Activated CD4-positive, CD25-positive, alpha-beta regulatory T cell treated with anti-CD3 and anti-CD28 coated beads, Interleukin-2, amount 50 U/mL, for 24 hours (primary cell): ENCODE measurements around the gene GCDH.
"Not testable (repeated sequence)": the region's sequence is repeated elsewhere in the genome, so short reads cannot be mapped to it uniquely, and the experiment has no call there.

ENCODE experiments used
- ATAC-seq, 2 donors: fragments of 150-1000 bp; cut with Tn5 transposase; one replicate each; pipeline ENCODE4 v1.10.0; 2021; ENCODE audit warnings: mild to moderate bottlenecking in 1 of 2, moderate library complexity in 1 of 2

Gene GCDH

DNA sequence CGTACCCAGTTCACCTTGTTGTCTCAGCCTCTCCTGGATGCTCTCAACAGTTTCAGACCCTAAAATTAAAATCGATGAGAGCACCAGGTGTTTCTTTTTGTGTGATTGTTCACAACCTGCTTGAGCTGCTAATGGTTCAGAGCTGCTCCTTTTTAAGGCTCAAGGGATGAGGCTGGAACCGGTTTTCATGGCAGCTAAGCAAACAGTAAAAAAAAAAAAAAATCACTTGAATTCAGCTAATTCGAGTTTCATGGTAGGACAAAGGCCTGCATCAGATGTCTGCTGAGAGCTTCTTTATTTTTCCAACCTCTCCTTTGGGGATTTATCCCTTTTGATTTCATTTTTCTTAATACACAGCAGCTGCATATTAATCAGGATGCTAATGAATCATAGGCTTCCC lies 21.6 kb downstream of the GCDH start:
- ATAC-seq, result no peak

DNA sequence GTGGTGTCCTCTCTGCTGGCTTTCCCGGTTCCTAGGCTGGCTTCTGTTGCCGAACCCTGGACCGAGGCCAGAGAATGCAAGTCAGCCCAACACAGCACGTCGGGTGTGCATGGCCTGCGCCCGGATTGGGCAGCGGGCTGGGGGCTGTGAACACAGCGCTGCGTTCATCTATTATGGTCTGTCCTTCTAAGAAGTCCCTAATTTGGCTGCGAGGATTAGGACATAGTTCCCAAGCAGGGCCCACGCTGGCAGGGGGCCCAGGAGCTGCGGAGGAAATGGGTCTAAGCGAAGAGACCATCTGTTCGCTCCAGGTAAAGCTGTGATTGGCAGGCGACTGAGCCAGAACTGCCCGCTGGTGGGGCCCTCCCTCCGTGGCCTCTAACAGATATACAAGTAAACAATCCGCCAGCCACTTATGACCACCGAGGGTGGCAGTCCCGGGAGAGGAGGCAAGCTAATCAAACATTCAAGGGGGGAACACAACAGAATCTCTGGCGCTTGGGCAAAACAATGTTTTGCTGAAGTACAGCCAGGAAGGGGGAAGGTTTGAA lies 22.1 kb downstream of the GCDH start:
- no peak for ATAC-seq

DNA sequence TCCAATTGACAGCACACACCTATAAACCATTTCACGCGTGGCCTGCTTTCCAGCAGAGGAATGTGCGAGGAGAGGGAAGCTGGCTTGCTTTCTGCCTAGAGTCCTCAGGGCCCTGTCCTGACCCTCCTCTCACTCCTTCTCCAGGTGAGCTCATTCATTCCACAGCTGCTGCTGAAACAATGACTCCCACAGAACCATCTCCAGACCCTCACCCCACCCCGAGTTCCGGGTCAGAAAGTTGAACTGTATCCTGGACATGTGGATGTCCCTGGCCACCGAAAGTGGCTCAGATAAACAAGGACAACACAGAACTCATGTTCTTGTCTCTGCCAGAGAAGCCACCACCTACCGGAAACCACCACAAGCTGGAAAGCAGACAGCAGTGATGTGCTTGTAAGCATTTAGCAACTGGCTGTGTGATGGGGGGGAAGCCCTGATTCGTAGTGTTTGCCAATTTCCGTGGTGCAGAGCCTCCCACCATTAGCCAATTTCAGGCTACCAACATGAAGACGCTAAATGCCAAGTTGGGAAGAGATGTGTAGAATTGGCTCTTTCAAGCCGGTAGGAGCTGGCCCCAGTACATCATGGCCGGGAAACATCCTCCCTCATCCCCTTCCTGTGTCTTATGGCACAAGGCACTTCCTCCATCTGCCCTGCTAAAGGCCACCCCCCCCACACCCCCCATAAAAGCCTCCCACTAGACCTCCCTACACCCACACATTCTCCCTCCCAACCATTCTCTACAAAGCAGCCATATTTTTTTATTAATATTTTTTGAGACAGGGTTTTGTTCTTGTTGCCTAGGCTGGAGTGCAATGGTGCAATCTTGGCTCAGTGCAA lies 23.1 kb downstream of the GCDH start:
- peak; percentile 38 to 41 for ATAC-seq

DNA sequence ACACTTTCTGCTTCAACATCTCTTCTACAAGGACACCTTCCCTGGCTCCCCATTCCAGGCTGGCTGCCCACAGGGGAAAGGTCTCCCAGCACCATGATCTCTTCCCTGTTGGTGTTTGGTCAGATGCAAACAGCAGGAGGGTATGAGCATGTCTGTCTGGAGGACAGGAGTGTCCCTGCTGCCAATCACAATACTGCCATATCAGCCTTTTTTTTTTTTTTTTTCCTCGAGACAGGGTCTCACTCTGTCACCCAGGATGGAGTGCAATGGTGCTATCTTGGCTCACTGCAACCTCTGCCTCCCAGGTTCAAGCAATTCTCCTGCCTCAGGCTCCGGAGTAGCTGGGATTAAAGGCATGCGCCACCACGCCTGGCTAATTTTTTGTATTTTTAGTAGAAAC lies 24.9 kb downstream of the GCDH start:
- ATAC-seq, result not testable (repeated sequence)

DNA sequence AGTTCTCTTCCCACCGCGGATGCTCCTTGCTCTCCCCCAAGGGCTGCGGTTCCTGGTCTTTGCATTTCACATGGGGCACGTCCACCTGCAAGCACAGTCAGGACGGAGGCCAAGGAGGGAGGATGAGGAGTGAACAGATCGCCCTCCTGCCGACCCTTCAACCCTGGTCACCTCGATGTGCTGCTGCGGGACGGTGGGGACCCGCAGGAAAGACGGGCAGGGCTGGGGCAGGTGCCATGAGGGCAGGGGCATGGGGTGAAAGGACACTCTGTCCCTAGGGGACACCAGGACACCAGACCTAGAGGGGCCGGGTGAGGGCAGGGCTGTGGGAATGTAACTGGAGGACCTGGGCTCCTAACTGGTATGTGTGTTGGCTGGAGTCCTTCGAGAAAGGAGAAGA lies 27.3 kb downstream of the GCDH start:
- no peak for ATAC-seq

DNA sequence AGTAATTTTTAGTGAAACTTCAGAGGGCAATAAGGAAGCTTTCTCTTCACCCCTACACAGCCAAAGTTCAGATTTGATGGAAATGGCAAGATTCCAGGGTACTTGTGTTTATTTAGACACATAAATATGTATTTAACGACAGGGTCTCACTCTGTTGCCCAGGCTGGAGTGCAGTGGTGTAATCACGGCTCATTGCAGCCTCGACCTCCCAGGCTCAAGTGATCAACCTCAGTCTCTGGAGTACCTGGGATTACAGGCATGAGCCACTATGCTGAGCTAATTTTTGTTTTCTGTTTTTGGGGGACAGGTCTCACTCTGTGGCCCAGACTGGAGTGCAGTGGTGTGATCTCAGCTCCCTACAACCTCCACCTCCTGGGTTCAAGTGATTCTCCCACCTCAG lies 30.1 kb downstream of the GCDH start:
- ATAC-seq, result no peak

DNA sequence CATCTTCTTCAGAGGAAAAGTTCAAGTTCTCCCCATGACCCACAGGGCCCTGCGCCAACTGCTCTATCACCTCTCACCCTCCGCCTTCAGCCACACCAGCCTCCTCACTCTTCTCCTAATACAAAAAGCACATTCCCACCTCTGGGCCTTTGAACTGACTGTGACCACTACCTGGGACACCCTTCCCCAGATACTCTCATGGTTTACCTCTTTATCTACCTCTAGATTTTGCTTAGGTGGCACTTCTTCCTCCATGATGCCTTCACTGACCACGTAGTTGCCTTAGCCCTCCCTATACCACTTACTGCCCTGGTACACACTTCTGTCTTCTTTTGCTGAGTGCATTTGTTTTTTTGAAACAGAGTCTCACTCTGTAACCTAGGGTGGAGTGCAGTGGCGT lies 32.0 kb downstream of the GCDH start:
- no peak for ATAC-seq

DNA sequence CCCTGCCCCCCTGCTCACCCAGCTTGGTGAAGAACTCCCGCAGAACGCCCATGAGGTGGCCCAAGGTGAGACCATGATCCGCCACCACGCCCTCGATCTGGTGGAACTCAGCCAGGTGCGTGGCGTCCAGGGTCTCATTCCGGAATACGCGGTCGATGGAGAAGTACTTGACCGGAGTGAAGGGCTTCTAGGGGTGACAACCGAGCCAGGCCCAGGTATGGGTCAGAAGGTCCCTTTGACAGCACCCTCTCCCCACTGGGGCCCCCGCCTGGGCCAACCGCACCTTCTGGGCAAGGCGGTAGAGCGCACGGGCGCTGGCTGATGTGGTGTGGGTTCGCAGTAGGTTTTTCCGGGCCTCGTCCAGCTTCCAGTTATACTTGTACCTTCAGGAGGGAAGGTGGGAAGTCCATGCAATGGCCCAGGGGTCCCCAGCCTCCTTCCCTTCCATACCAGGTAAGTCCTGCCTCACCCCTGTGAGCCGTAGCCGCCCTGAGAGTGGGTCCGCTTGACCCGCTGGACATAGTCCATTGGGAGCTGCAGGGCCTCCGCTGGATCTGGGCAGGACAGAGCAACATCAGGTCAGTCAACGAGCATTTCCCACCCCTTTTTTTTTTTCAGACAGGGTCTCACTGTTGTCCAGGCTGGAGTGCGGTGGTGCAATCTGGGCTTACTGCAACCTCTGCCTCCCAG lies 33.8 kb downstream of the GCDH start:
- no peak for ATAC-seq

DNA sequence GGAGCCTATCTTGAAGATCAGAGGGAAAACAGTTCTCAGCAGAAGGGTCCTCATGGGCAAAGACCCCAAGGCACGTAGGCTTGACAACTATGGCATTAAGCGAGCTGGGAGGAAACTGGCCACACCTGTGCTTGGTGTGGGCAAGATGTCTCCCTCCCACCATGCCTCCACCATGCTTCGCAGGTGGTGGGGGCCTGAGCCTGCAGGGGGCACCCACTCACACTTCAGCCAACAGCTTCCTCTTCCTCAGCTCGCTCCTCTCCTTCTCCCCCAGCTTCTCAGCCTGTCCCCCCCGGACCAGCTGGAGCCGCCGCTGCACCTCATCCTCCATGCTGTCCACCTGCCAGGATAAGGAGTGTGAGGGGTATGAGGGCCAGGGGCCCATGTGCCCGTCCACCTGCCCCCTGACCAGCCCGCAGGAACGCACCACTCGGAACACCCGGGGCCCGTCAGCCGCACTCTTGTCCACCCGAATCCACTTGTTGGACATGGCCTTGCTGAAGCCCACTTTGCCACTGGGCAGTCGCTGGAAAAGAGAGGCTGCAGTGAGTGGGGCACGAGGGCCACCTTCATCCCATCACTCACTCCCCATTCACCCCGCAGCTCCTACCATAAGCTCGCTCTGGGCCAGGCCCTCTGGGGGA lies 39.2 kb downstream of the GCDH start:
- no peak for ATAC-seq

DNA sequence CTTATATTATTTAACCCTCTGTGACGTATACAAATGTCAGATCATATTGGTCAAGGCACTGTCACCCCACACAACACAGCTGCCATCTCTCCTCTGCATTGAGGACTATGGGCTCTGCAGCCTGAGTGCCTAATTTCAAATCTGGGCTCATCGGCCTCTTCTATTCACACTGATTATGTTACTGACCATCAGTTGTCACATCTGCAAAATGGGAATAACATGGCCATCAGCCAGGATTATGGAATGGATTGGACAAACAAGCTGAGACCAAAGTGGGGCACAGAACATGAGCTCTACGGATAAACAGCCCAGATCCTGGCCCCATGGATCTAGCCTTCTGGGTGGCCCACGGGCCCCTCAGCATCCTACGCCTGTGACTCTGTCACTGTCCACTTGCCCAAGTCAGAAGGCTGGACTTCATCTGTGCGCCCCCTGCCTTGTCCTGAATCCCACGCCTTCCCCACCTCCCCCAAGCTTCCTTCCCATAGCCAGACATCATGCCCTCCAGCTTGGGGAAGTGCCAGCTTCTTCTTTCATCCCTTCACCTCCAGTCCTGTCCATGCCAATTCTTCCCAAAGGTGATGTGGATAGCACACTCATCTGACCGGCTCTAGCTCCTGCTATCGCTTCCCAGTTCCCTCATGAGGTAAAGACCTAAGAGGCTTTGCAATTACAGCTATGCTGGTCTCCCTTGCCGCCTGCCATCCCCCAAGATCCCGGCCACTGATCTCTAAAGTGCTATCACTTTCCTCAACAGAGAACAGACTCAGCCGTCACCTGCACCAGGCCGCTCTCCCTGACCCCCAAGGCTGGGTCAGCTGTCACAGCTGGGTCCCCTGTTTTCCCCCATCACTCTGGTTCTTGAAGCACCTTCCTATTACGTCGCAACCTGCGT lies 41.7 kb downstream of the GCDH start:
- ATAC-seq, result no peak

DNA sequence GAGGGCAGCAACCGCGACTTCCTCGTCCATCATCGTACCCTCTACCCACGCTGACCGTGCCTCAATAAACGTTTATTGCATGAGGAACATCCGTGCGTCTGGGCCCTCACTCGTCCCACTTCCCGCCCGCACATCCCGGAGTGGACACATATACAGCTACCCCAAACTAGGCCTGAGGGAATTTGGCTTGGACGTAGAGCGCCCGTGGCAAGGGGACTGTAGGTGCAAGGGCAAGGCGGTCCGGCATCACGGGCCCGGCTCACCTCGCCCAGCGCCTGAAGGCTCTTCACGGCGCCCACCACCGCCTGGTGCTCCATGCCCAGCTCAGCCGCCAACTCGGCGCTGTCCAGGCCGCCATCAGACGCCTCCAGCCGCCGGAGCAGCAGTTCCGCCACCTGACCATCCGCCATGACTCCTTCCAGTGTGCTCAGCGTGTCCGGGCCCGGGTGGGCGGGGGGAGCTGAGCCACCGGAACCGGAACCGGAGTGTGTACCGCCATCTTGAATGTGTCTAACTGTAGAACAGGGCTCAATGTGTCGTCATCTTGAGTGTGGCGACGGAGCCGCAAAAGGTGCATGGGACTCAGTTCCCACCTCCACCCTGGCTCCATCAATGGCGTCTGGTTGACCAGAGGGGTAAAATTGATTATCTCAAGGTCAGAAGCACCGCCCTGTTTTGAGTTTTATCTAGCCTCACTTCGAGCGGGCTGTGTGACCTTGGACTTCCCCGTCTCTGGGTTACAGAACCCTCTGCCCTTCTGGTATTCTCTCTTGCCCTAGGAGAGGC lies 42.5 kb downstream of the GCDH start, which contains the start of gene FARSA:
Gene FARSA, minus strand, starts transcription at position 425 of the 786 bp plus-strand sequence. Its CDS starts 15 bp downstream, at position 410.
- peak; percentile 66 to 72 for ATAC-seq

DNA sequence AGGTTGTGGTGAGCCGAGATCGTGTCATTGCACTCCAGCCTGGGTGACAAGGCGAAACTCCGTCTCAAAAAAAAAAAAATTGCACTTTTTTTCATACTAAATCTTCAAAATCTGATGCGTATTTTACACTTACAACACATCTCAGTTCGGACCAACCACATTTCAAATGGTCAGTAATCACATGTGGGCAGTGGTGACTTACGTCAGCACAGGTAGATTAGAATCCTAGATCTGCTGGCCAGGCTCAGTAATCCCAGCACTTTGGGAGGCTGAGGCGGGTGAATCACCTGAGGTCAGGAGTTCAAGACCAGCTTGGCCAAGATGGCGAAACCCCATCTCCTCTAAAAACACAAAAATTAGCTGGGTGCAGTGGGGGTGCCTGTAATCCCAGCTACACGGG lies 44.1 kb downstream of the GCDH start:
- no peak for ATAC-seq

DNA sequence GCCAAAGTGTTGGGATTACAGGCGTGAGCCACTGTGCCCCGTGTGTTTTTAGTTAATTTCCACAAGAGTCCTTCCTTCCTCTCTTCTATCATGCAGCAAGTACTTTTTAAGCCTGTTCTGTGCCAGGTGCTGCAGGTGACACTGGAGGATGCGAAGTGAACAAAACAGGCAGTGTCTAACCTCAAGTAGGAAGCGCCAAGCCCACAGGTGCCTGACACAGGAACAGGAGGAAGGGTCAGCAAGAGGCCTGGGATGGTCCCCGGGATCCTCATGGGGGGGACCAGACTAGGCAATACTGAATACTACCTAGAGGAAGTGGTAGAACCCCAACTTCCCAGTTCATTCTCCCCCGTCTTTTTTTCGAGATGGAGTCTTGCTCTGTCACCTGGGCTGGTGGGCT lies 45.6 kb downstream of the GCDH start:
- ATAC-seq, result no peak

DNA sequence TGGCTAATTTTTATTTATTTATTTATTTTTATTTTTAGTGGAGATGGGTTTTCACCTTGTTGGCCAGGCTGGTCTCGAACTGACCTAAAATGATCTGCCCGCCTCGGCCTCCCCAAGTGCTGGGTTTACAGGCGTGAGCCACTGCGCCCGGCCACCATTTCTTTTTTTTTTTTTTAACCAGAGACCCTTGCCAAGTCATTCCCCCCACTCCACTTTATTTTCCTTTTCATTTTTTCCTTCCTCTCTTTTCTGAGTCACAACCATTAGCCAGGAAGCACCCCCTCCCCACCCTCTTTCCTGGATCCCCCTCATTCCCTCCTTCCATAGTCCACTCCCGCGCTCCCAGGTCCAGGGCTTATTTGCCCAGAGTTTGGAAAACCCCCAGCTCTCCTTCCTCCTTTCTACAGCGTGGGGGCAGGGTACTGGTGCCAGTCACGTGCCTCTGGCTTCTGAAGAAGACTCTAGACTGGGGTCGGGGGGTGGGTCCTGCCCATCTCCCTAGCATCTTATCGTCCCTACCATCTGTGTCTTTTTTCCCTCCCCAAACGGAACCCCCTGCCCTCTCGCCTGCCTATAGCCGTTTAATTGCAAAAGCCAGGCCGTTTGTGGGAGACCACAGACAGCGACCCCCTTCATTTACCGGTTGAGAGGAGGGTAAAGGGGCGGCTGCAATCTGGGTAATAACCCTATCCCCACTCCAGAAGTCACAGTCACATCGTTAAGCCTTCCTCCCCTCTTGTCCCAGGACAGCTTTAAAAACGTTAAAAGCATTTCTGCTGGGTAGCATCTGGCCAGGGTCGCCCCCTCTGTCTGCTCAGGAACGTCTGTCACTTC lies 46.4 kb downstream of the GCDH start:
- ATAC-seq, result no peak

DNA sequence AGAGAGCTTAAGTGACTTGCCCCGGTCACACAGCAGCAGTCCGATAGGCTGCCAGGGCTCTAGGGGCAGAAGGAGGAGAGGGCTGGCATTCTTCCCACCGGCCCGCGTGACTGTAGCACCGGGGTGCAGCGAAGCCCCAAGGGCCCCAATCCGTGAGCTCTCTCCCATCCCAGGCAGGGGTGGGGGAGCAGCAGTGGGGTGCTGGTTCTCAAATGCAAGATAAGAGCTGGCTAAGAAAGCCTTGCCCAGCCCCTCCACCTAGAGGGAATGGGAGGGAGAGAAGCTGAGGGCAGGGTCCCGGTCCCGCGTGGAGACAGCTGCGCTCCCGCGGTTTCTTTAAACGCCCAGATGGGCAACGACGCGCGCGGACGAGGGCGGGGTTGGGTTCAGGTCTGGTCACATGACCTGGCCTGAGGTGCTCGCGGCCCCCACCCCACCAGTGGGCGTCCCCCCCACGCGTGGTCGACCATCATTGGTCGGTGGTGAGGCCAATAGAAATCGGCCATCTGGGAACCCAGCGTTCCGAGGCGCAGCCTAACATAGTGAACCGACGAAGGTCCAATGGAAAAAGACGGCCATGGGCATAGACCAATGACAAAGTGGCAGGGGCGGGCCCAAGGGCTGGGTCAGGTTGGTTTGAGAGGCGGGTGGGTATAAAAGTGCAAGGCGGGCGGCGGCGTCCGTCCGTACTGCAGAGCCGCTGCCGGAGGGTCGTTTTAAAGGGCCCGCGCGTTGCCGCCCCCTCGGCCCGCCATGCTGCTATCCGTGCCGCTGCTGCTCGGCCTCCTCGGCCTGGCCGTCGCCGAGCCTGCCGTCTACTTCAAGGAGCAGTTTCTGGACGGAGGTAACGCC lies 47.2 kb downstream of the GCDH start, which contains the start of gene CALR:
Gene CALR, plus strand, starts transcription at position 683 of the 852 bp plus-strand sequence. Its CDS starts 71 bp downstream, at position 754.
- peak; percentile 89 to 92 for ATAC-seq

DNA sequence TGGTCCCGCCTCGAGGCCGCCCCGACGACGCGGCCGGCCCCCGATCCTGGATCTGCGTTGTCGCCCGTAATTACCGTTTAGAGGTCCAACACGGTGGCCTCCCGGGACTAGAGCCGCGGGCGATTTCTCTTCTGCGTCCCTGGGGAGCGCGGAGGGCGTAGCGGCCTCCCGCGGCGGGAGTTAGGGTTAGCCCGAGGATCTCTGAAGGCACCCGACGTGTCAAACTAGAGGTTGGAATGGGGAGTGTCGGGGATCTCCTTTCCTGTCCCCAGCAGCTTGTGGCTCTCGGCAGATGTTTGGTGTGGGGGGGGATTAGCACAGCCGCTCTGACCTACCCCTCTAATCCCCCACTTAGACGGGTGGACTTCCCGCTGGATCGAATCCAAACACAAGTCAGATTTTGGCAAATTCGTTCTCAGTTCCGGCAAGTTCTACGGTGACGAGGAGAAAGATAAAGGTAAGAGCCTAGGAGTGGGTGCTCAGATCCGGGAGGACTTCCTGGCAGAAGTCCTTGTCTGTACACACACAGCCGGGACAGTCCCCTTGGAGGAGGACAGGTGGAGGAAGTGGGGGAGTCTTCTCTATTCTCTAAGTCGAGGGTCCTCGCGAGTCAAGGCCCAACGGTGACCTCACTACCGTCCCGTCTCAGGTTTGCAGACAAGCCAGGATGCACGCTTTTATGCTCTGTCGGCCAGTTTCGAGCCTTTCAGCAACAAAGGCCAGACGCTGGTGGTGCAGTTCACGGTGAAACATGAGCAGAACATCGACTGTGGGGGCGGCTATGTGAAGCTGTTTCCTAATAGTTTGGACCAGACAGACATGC lies 48.0 kb downstream of the GCDH start:
- peak; percentile 2 to 7 for ATAC-seq

DNA sequence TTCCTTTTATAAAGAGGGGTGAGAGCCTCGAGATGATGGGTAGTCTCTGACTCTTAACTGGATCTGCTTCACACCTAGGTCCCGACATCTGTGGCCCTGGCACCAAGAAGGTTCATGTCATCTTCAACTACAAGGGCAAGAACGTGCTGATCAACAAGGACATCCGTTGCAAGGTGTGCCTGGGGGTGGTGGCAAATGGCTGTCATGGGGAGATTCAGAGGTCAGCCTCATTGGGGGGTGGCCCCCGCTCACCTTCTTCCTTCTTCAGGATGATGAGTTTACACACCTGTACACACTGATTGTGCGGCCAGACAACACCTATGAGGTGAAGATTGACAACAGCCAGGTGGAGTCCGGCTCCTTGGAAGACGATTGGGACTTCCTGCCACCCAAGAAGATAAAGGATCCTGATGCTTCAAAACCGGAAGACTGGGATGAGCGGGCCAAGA lies 49.0 kb downstream of the GCDH start:
- no peak for ATAC-seq

DNA sequence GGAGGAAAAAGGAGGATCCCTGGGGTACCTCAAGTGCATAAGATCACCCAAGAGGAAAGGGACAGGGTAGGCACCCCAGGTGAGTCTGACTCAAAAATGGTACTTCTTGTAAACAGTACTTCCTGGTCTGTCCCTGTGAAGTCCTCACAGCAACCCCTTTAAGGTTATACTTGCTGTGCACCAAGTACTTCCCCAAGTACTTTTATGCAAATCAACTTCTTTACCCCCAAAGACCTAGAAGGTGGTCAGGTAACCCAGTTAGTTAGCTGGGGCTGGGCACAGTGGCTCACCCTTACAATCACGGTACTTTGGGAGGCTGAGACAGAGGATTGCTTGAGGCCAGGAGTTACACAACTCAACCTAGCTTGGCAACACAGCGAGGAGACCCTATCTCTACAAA lies 49.9 kb downstream of the GCDH start:
- no peak for ATAC-seq
